ENCODE results near the gene LRRC74A. TPM values are rescaled to one million over a fixed set of nuclear protein-coding genes. Genes with fewer than 3 reads are reported as not detected.

The LRRC74A gene
- polyA plus RNA-seq, 4 donors: not detected

DNA sequence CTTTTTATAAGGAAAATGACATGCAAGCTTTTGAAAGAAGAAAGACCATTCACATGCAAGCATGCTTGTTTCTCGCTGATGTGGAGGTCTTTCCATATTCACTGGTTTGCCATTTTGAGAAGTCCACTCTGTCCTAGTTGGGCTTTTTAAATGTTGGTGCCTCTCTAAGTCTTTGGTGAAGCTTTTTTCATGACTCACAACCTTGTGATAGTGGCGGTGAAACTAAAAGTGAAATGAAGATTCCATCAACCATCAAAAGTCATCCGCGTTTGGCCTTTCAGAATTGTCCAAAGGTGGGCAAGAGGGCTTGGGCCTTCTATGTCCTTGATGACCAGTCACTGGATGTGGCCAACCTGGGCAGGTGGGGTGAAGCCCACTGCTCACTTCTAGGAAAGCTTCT lies 4.3 kb downstream of the LRRC74A start:
- 76 to 89% (median 81%) methylated on average over 4 of the region's 4 CpGs for WGBS, 3 donors
- H3K4me3 ChIP-seq (ENCODE audit: low read depth in 1 of 3, low read length in 3 of 3): no peak overlapping the region
- no peaks in the 10 kb centered on the region for H3K36me3 ChIP-seq (ENCODE audit: control insufficient read depth in 3 of 3, insufficient read depth in 2 of 3, low read depth in 1 of 3, low read length in 3 of 3)
- H3K27ac ChIP-seq (ENCODE audit: low read depth in 1 of 3, low read length in 2 of 3): no peak overlapping the region
- peaks cover 0 to 3% (median 0%) of the 10 kb centered on the region in 3 donors for H3K27me3 ChIP-seq (ENCODE audit: control insufficient read depth in 3 of 3, insufficient read depth in 3 of 3, low read length in 3 of 3)
- DNase-seq: no peak
- peaks cover 0 to 13% (median 0%) of the 10 kb centered on the region in 3 donors for H3K4me1 ChIP-seq (ENCODE audit: control insufficient read depth in 3 of 3, insufficient read depth in 2 of 3, low read depth in 1 of 3, low read length in 2 of 3)
- peaks cover 0 to 4% of the 10 kb centered on the region in 2 donors for H3K9me3 ChIP-seq (ENCODE audit: control insufficient read depth in 2 of 2, insufficient read depth in 1 of 2, low read depth in 1 of 2, low read length in 1 of 2)
- FAIRE-seq: no peak

DNA sequence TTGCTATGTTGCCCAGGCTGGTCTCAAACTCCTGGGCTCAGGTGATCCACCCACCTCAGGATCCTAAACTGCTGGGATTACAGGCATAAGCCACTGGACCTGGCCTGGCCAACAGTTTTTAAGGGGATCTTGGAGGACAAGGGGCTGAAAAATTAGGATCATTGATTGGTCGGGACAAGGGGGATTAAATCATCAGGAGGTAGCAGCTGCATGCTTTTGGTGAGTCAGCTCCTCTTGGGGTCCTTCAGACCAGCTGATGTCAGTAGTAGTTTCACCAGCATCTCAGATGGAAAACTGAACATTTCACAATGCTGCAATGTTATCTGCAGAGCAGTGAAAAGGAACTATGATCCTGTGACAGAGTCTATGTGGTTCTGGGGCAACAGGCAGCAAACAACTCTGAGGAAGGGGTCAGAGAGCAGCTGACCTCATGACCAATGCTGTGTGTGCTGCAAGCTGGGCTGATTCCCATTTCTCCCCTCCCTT lies 6.3 kb downstream of the LRRC74A start:
- Histone ChIP-seq H3K27ac (ENCODE audit: low read depth in 1 of 3, low read length in 2 of 3) (peak overlapping the region in 1 of 3 donors; percentile 51), H3K36me3 (ENCODE audit: control insufficient read depth in 3 of 3, insufficient read depth in 2 of 3, low read depth in 1 of 3, low read length in 3 of 3) (no peaks in the 10 kb centered on the region), H3K9me3 (ENCODE audit: control insufficient read depth in 2 of 2, insufficient read depth in 1 of 2, low read depth in 1 of 2, low read length in 1 of 2) (no peaks in the 10 kb centered on the region), H3K4me3 (ENCODE audit: low read depth in 1 of 3, low read length in 3 of 3) (no peak overlapping the region), H3K27me3 (ENCODE audit: control insufficient read depth in 3 of 3, insufficient read depth in 3 of 3, low read length in 3 of 3) (no peaks in the 10 kb centered on the region), H3K4me1 (ENCODE audit: control insufficient read depth in 3 of 3, insufficient read depth in 2 of 3, low read depth in 1 of 3, low read length in 2 of 3) (peaks cover 0 to 13% (median 0%) of the 10 kb centered on the region in 3 donors)
- FAIRE-seq (no peak), DNase-seq (peak in 1 of 2 donors; percentile 70)
- WGBS, 3 donors: 52 to 74% (median 71%) methylated on average over 1 of the region's 1 CpG

GRCh38 chr14:76833011-76833410 lies 6.8 kb downstream of the LRRC74A start:
- H3K4me3 ChIP-seq (ENCODE audit: low read depth in 1 of 3, low read length in 3 of 3): no peak overlapping the region
- DNase-seq: no peak
- H3K4me1 ChIP-seq (ENCODE audit: control insufficient read depth in 3 of 3, insufficient read depth in 2 of 3, low read depth in 1 of 3, low read length in 2 of 3): peaks cover 0 to 13% (median 0%) of the 10 kb centered on the region in 3 donors
- WGBS, 3 donors: 79 to 92% (median 91%) methylated on average over 2 of the region's 2 CpGs
- H3K27ac ChIP-seq (ENCODE audit: low read depth in 1 of 3, low read length in 2 of 3): no peak overlapping the region
- no peaks in the 10 kb centered on the region for H3K27me3 ChIP-seq (ENCODE audit: control insufficient read depth in 3 of 3, insufficient read depth in 3 of 3, low read length in 3 of 3)
- H3K9me3 ChIP-seq (ENCODE audit: control insufficient read depth in 2 of 2, insufficient read depth in 1 of 2, low read depth in 1 of 2, low read length in 1 of 2): no peaks in the 10 kb centered on the region
- H3K36me3 ChIP-seq (ENCODE audit: control insufficient read depth in 3 of 3, insufficient read depth in 2 of 3, low read depth in 1 of 3, low read length in 3 of 3): no peaks in the 10 kb centered on the region
- FAIRE-seq: no peak

GRCh38 chr14:76834241-76834661 lies 8.0 kb downstream of the LRRC74A start:
- Histone ChIP-seq H3K9me3 (ENCODE audit: control insufficient read depth in 2 of 2, insufficient read depth in 1 of 2, low read depth in 1 of 2, low read length in 1 of 2) (no peaks in the 10 kb centered on the region), H3K27ac (ENCODE audit: low read depth in 1 of 3, low read length in 2 of 3) (no peak overlapping the region), H3K4me1 (ENCODE audit: control insufficient read depth in 3 of 3, insufficient read depth in 2 of 3, low read depth in 1 of 3, low read length in 2 of 3) (peaks cover 0 to 13% (median 0%) of the 10 kb centered on the region in 3 donors), H3K36me3 (ENCODE audit: control insufficient read depth in 3 of 3, insufficient read depth in 2 of 3, low read depth in 1 of 3, low read length in 3 of 3) (no peaks in the 10 kb centered on the region), H3K4me3 (ENCODE audit: low read depth in 1 of 3, low read length in 3 of 3) (no peak overlapping the region), H3K27me3 (ENCODE audit: control insufficient read depth in 3 of 3, insufficient read depth in 3 of 3, low read length in 3 of 3) (no peaks in the 10 kb centered on the region)
- WGBS, 3 donors: 9 to 47% (median 24%) methylated on average over 7 of the region's 7 CpGs
- peak; percentile 23 to 56 for DNase-seq
- no peak for FAIRE-seq

DNA sequence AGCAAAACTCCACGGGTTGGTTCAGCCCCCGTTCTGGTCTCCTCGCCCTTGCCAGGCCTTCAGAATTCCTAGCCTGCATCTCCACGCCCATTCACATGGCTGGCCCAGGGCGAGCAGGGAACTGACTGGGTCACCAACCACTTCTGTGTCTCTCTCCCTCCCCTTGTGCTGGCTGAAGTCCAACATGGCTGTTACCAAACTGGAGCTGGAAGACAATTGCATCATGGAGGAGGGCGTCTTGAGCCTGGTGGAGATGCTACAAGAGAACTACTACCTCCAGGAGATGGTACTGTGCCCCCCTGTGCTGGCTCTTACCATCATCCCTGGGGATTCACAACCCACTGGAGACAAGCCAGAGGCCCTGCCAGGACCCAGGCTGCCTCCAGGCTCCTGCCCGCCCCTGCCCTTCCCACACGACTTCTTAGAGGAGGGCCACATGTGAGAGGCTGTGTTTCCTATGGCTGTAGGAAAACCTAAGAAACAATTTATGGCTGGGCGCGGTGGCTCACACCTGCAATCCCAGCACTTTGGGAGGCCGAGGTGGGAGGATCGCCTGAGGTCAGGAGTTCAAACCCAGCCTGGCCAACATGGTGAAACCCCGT lies 9.9 kb downstream of the LRRC74A start:
- WGBS, 3 donors: 79 to 87% (median 80%) methylated on average over 13 of the region's 13 CpGs
- Histone ChIP-seq H3K9me3 (ENCODE audit: control insufficient read depth in 2 of 2, insufficient read depth in 1 of 2, low read depth in 1 of 2, low read length in 1 of 2) (no peaks in the 10 kb centered on the region), H3K4me1 (ENCODE audit: control insufficient read depth in 3 of 3, insufficient read depth in 2 of 3, low read depth in 1 of 3, low read length in 2 of 3) (peaks cover 0 to 13% (median 0%) of the 10 kb centered on the region in 3 donors), H3K27ac (ENCODE audit: low read depth in 1 of 3, low read length in 2 of 3) (no peak overlapping the region), H3K27me3 (ENCODE audit: control insufficient read depth in 3 of 3, insufficient read depth in 3 of 3, low read length in 3 of 3) (no peaks in the 10 kb centered on the region), H3K4me3 (ENCODE audit: low read depth in 1 of 3, low read length in 3 of 3) (no peak overlapping the region), H3K36me3 (ENCODE audit: control insufficient read depth in 3 of 3, insufficient read depth in 2 of 3, low read depth in 1 of 3, low read length in 3 of 3) (no peaks in the 10 kb centered on the region)
- DNase-seq: no peak
- no peak for FAIRE-seq

DNA sequence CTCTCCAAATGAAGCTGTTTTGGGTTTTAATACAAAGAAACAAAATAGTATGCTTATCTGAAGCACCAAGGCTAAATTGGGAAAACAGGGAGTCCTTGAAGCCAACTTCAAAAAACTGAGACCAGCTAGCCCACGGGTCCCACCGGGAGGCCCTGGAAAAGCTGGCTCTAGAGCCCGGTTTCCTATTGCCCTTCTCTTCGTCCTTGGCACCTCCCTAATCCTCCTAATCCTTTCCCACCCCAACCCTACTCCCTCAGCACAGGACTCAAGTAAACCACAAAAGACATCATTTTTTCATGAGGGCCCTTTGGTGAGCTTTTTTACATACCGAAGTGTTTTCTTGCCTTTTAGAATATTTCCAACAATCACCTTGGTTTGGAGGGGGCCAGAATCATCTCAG lies 11.3 kb downstream of the LRRC74A start:
- Histone ChIP-seq H3K27ac (ENCODE audit: low read depth in 1 of 3, low read length in 2 of 3) (no peak overlapping the region), H3K4me1 (ENCODE audit: control insufficient read depth in 3 of 3, insufficient read depth in 2 of 3, low read depth in 1 of 3, low read length in 2 of 3) (peaks cover 0 to 13% (median 0%) of the 10 kb centered on the region in 3 donors), H3K27me3 (ENCODE audit: control insufficient read depth in 3 of 3, insufficient read depth in 3 of 3, low read length in 3 of 3) (no peaks in the 10 kb centered on the region), H3K9me3 (ENCODE audit: control insufficient read depth in 2 of 2, insufficient read depth in 1 of 2, low read depth in 1 of 2, low read length in 1 of 2) (no peaks in the 10 kb centered on the region), H3K36me3 (ENCODE audit: control insufficient read depth in 3 of 3, insufficient read depth in 2 of 3, low read depth in 1 of 3, low read length in 3 of 3) (no peaks in the 10 kb centered on the region), H3K4me3 (ENCODE audit: low read depth in 1 of 3, low read length in 3 of 3) (no peak overlapping the region)
- DNase-seq: no peak
- no peak for FAIRE-seq
- WGBS, 3 donors: 71 to 80% (median 75%) methylated on average over 5 of the region's 5 CpGs

DNA sequence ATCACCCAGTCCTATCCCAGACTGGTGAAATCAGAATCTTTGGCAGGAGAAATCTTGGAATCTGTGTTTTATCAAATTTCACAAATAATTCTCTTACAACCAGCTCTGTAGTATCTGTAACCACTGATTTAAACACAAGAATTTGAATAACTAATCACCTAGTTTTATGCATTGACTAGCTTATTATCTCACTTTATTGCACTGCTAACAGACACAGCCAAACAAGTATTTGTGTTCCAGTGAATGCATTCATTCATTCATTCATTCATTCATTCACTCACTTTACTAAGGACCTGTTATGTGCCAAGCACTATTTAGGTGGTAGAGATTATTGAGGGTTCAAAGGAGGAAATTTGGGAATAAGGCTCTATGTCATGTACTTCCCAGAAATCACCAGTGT lies 16.2 kb downstream of the LRRC74A start:
- FAIRE-seq (no peak), DNase-seq (no peak)
- Histone ChIP-seq H3K27ac (ENCODE audit: low read depth in 1 of 3, low read length in 2 of 3) (no peak overlapping the region), H3K36me3 (ENCODE audit: control insufficient read depth in 3 of 3, insufficient read depth in 2 of 3, low read depth in 1 of 3, low read length in 3 of 3) (no peaks in the 10 kb centered on the region), H3K9me3 (ENCODE audit: control insufficient read depth in 2 of 2, insufficient read depth in 1 of 2, low read depth in 1 of 2, low read length in 1 of 2) (no peaks in the 10 kb centered on the region), H3K27me3 (ENCODE audit: control insufficient read depth in 3 of 3, insufficient read depth in 3 of 3, low read length in 3 of 3) (no peaks in the 10 kb centered on the region), H3K4me3 (ENCODE audit: low read depth in 1 of 3, low read length in 3 of 3) (no peak overlapping the region), H3K4me1 (ENCODE audit: control insufficient read depth in 3 of 3, insufficient read depth in 2 of 3, low read depth in 1 of 3, low read length in 2 of 3) (no peaks in the 10 kb centered on the region)

GRCh38 chr14:76844223-76844622 lies 18.0 kb downstream of the LRRC74A start:
- FAIRE-seq: no peak
- Histone ChIP-seq H3K27ac (ENCODE audit: low read depth in 1 of 3, low read length in 2 of 3) (peak overlapping the region in 1 of 3 donors; percentile 37), H3K36me3 (ENCODE audit: control insufficient read depth in 3 of 3, insufficient read depth in 2 of 3, low read depth in 1 of 3, low read length in 3 of 3) (no peaks in the 10 kb centered on the region), H3K4me1 (ENCODE audit: control insufficient read depth in 3 of 3, insufficient read depth in 2 of 3, low read depth in 1 of 3, low read length in 2 of 3) (no peaks in the 10 kb centered on the region), H3K27me3 (ENCODE audit: control insufficient read depth in 3 of 3, insufficient read depth in 3 of 3, low read length in 3 of 3) (no peaks in the 10 kb centered on the region), H3K4me3 (ENCODE audit: low read depth in 1 of 3, low read length in 3 of 3) (no peak overlapping the region), H3K9me3 (ENCODE audit: control insufficient read depth in 2 of 2, insufficient read depth in 1 of 2, low read depth in 1 of 2, low read length in 1 of 2) (no peaks in the 10 kb centered on the region)
- no peak for DNase-seq
- 52 to 54% (median 53%) methylated on average over 9 of the region's 9 CpGs for WGBS, 3 donors
